NCI-H2029 treated with DMSO at 0.1 percent for 48 hours (cell line): ENCODE measurements around the gene KLHDC1.
"Not testable (repeated sequence)": the region's sequence is repeated elsewhere in the genome, so short reads cannot be mapped to it uniquely, and the experiment has no call there.

ENCODE experiments used
- DNase-seq: peaks from one replicate; lab custom pipeline; 2025; lab: John Stamatoyannopoulos, UW

The KLHDC1 gene

DNA sequence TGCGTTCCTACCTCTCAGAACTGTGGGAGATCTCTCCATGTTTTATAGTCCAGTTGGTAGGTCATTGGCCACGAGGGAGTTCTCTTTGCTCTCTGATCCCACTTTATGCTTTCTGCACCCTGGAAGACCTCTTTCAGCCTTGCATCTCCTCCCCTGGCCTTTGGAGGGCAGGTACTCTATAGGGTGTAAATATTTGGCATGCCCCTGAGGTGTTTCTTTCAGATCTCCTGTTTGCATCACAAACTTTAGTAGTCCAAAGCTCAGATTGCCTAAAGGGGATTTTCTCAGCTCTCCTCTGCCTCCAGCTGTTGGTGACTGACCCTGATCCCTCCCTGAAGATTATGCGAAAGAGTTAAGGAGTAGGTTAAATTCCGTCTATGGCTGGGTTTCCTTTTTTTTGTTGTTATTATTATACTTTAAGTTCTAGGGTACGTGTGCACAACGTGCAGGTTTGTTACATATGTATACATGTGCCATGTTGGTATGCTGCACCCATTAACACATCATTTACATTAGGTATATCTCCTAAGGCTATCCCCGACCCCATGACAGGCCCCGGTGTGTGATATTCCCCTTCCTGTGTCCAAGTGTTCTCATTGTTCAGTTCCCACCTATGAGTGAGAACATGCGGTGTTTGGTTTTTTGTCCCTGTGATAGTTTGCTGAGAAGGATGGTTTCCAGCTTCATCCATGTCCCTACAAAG, 29.0 kb downstream of the KLHDC1 start:
- DNase-seq = not testable (repeated sequence)

GRCh38 chr14:49727171-49727570, 34.3 kb downstream of the KLHDC1 start:
- no peak for DNase-seq

- no peak for DNase-seq
These were observed 40.0 kb downstream of the KLHDC1 start for GRCh38 chr14:49732896-49733295.

GRCh38 chr14:49733836-49734235, 40.9 kb downstream of the KLHDC1 start:
- DNase-seq = no peak

DNA sequence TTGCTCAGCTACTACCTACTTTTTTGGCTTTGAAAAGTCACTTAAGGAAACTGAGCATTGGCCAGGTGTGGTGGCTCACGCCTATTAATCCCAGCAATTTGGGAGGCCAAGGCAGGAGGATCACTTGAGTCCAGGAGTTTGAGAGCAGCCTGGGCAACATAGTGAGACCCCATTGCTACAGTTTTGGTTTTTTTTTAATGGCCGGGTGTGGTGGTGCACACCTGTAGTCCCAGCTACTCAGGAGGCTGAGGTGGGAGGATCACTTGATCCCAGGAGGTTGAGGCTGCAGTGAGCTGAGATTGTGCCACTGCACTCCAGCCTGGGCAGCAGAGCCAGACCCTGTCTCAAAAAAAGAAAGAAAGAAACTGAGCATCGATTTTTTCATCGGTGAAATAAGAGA, 42.7 kb downstream of the KLHDC1 start:
- DNase-seq = not testable (repeated sequence)

GRCh38 chr14:49745191-49745590, 52.3 kb downstream of the KLHDC1 start:
- DNase-seq = no peak

GRCh38 chr14:49746476-49746875, 53.6 kb downstream of the KLHDC1 start:
- not testable (repeated sequence) for DNase-seq

GRCh38 chr14:49754570-49755097, 61.7 kb downstream of the KLHDC1 start:
- no peak for DNase-seq

DNA sequence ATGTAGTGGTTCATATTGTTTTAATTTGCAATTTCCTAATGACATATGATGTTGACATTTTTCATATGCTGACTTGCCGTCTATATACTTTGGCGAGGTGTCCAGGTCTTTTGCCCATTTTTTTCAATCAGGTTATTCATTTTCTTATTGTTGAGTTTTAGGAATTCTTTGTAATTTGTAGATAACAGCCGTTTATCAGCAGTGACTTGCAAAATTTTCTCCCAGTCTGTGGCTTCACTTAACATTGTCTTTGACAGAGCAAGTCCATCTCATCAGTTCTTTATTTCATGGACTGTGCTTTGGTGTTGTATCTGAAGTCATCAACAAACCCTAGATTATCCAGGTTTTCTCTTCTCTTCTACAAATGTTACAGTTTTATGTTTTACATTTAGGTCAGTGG, 62.5 kb downstream of the KLHDC1 start:
- DNase-seq = no peak

- DNase-seq = no peak
These were observed 69.1 kb downstream of the KLHDC1 start for GRCh38 chr14:49761839-49762551.

DNA sequence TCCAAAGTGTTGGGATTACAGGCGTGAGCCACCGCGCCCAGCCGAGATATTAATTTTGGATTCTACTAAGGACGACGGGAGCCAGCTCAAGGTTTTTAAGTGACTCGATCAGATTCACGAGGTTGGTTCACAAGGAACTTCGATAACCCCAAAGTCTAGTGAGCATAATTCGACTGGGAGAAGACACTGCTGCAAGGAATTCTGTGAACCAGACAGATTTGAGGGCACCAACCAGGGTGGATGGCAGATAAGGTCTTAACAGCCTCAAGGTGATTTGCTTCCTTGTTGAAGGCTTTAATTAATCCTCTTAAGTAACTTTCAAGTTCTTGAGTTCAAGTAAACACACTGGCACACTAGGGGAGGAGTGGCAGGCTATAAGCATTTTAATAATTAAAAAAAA, 73.9 kb downstream of the KLHDC1 start:
- DNase-seq = no peak

- peak; percentile 79 for DNase-seq
These were observed 74.3 kb downstream of the KLHDC1 start for GRCh38 chr14:49767270-49767570.

GRCh38 chr14:49767571-49768300, 74.8 kb downstream of the KLHDC1 start, which contains the start of gene KLHDC2:
Gene KLHDC2, plus strand, starts transcription at chr14:49768153. Its CDS starts 316 bp downstream, at chr14:49768469.
- DNase-seq = peak; percentile 87

DNA sequence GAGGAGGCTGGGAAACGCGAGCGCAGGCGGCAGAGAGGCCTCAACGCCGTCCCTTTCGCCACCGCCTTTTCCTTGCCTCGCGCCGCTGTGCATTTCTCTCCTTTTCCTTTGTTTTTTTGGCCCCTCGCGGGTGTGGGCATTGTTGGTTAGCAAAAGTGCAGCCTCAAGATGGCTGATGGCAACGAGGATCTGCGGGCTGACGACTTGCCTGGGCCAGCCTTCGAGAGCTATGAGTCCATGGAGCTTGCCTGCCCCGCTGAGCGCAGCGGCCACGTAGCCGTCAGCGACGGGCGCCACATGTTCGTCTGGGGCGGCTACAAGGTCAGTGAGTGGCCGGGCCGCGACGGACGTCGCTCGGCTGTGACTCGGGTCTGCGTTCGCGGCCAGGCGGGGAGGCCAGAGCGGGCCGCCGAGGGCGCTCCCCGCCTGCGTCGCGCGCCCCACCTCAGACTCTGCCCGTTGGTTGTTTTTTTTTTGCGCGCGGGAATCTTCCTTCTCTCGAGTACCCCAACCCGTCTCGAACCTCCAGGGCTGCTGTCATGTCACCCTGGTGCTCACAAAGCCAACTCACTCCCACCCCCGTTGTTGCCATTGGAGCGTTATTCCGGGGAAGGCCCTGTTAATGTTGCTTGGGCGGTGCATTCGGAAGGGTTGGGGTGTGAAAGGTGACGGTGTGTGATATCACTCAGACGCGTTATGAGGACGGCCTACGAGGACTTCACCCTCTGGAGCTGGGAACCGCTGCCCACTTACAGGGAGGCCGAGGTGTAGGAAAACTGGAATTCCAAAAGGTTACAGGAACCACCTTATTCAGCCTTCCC, 75.6 kb downstream of the KLHDC1 start:
- no peak for DNase-seq

GRCh38 chr14:49769171-49769570, 76.3 kb downstream of the KLHDC1 start:
- peak; percentile 16 for DNase-seq

DNA sequence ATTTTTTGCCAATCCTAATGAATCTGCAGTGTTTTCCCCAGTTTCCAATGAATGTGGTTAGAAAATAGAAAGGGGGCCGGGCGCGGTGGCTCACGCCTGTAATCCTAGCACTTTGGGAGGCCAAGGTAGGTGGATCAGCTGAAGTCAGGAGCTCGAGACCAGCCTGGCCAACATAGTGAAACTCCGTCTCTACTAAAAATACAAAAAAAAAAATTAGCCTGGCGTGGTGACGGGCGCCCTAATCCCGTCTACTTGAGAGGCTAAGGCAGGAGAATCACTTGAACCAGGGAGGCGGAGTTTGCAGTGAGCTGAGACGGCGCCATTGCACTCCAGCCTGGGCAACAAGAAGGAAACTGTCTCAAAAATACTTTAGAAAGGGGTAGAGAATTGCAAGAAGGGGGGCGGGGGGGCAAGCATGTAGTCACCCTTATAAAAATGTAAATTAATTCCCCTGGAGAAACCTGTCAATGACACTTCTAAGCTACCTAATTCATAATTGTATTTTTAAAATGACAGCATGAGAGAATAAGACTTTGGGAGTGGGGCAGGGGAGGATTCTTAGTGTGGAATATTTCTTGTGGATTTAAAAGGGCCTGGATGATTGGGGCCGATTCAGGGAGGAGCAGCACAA, 76.8 kb downstream of the KLHDC1 start:
- peak; percentile 24 for DNase-seq

- DNase-seq = peak; percentile 20
These were observed 77.4 kb downstream of the KLHDC1 start for GRCh38 chr14:49770212-49770817.

DNA sequence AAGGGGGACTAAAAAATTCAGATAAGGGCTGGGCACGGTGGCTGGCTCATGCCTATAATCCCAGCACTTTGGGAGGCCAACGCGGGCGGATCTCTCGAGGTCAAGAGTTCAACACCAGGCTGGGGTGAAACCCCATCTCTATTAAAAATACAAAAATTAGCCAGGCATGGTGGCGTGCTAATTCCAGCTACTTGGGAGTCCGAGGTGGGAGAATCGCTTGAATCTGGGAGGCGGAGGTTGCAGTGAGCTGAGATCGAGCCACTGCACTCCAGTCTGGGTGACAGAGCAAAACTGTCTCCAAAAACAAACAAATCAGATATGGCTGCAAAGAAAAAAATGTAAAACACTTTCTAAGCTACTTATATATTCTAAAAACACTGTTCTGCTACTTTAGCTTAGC, 78.8 kb downstream of the KLHDC1 start:
- DNase-seq = not testable (repeated sequence)

DNA sequence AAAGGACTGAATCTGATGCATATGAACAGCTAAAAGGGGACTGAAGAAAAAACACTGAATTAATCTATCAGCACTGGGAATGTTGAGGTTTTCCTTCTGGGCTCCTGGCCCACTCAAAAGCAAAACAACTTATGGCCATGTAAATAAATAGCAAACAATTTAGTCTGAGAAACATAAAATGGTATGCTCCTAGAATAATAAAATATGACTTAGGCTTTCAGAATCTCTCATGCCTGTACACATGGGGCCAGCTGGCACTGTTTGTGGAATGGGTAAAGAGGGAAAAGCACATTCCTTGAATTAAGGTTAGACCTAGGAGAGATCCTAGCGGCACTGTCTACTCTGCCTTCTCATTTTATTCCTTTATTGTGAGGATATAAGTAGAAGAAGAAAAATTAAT, 81.2 kb downstream of the KLHDC1 start:
- DNase-seq = no peak

DNA sequence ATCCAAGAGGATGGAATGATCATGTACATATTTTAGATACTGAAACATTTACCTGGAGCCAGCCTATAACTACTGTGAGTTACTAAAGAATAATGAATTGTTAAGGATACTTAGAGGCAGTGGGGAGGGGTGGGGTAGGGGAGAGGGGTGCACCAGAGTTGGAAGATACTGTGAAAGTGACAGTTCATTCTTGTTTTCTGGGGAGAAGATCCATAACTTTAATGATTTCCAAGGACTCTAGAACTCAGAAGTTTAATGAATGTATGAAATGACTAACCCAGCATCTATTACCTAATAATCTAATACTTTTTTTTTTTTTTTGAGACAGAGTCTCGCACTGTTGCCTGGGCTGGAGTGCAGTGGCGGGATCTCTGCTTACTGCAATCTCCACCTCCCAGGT, 85.5 kb downstream of the KLHDC1 start:
- no peak for DNase-seq

DNA sequence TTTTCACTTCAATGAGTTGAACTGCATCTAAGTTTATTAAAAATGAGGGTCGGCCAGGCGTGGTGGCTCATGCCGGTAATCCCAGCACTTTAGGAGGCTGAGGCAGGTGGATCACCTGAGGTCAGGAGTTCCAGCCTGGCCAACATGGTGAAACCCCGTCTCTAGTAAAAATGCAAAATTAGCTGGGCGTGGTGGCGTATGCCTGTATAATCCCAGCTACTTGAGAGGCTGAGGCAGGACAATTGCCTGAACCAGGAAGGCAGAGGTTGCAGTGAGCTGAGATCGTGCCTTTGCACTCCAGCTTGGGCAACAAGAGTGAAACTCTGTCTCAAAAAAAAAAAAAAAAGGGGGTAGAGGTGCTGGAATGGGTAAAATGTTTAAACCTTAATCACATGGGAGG, 88.1 kb downstream of the KLHDC1 start:
- DNase-seq = not testable (repeated sequence)
